GM21390 (cell line): Measurements from ENCODE around the gene CCRL2.
"Not testable (repeated sequence)": the region's sequence is repeated elsewhere in the genome, so short reads cannot be mapped to it uniquely, and the experiment has no call there.

Experiments
- ATAC-seq: cut with Tn5 transposase; IDR thresholded peaks from one replicate; pipeline ENCODE4 v1.9.1; 2021; ENCODE audit not compliant: unreplicated experiment

CCRL2 gene

DNA sequence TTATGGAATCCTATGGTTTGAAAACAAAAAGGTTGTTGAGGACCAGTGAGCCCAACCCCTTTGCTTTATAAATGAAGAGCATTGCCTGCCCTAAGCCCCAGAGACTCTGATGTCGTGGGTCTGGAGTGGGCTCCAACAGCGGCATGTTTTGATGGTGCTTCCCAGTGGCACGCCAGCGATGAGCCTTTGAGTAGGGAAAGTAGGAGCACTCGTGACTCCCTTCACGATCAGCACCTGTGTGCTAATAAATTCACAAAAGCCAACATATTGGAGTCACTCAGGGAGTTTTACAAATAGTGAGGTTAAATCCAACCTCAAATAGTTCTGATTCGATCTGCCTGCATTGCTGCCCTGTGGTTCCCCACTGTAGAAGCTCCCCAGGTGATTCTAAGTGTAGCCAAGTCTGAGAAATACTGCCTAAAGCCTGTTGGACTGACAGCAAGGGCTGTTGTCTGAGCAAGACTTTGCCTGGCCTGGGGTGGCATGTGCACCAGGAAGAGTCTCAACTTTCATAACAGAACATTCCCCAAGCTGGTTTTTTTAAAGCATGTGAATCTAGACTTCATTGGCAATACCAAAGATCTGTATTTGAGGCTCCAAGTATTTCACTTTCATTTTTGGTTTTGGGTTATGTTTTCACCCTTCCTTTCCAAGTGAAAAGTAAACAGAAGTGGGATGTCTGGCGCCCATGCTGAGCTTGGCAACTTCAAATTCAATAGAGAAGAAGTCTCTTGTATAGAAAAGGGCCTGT is 26.4 kb upstream of the CCRL2 start:
- ATAC-seq = no peak

DNA sequence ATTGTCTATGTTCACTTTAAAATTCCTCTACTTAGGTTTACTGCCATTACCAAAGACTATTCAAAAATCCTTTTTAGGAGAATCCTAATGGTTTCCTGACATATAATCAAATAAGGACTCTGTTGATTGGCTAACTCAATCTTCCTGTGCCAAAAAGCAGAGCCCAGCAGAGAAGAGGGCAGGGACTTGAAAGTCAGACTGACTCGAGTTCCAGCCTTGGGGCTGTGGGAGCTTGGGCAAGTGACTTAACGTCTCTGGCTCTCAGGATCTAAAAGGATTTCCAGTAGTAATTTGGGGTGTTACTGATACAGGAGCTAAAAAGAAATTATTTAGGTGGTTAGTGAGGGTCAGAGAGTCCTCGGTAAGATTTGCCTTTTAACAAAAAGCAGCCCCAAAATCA is 25.4 kb upstream of the CCRL2 start:
- no peak for ATAC-seq

DNA sequence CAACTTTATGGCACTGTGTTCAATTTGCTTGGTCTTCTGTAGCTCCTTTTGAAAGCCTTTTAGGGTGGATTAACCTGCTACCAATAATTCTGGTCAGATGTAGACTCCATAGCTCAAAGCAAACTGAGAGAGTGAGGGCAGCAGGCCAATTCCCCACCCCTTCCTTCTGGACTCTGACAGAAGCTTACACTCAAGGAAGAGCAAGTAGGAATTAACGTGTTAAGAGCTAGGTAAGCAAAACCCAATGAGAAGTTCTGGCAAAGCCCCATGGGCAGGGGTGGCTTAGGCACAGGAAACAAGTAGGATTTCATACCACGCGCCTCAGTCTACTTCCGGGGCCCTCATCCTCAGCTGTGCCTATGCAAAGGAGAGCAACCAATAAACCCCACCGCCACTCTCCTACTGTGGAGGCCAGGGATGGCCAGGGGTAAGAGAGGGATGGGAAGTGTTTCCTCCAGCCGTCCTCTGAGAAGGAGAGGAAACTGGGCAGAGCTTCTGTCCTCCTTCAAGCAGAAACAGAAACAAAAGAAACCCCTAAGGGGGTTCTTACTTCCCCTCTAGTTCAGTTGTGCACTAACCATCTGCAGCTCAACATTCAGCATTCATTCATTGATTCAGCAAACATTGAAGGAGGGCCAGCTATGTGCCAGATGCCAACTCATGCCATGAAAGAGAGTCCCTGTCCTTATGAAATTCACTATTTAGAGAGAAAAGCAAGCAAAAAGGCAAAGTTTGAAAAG is 23.7 kb upstream of the CCRL2 start:
- no peak for ATAC-seq

DNA sequence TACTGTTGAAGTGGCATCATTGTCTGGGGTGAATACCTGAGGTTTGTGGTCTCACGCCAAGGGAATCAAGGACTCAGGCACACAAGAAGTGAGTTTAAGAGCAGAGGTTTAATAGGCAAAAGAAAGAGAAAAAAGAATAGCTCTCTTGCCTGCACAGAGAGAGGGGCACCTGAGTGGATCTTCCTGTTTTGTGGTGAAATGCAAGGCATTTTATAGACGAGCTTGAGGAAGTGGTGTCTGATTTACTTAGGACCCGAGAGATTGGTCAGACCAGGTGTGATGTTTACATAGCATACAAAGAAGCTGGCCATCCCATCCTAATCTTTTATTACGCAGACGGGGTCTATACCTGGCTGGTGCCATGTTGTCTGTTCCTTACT is 23.1 kb upstream of the CCRL2 start:
- ATAC-seq = no peak

GRCh38 chr3:46386205-46386604 is 20.9 kb upstream of the CCRL2 start:
- no peak for ATAC-seq

GRCh38 chr3:46388847-46389246 is 18.2 kb upstream of the CCRL2 start:
- not testable (repeated sequence) for ATAC-seq

GRCh38 chr3:46389306-46389705 is 17.8 kb upstream of the CCRL2 start:
- ATAC-seq = no peak

GRCh38 chr3:46391526-46391925 is 15.5 kb upstream of the CCRL2 start:
- not testable (repeated sequence) for ATAC-seq

- ATAC-seq = no peak
Measured at GRCh38 chr3:46393011-46393410, 14.0 kb upstream of the CCRL2 start.

DNA sequence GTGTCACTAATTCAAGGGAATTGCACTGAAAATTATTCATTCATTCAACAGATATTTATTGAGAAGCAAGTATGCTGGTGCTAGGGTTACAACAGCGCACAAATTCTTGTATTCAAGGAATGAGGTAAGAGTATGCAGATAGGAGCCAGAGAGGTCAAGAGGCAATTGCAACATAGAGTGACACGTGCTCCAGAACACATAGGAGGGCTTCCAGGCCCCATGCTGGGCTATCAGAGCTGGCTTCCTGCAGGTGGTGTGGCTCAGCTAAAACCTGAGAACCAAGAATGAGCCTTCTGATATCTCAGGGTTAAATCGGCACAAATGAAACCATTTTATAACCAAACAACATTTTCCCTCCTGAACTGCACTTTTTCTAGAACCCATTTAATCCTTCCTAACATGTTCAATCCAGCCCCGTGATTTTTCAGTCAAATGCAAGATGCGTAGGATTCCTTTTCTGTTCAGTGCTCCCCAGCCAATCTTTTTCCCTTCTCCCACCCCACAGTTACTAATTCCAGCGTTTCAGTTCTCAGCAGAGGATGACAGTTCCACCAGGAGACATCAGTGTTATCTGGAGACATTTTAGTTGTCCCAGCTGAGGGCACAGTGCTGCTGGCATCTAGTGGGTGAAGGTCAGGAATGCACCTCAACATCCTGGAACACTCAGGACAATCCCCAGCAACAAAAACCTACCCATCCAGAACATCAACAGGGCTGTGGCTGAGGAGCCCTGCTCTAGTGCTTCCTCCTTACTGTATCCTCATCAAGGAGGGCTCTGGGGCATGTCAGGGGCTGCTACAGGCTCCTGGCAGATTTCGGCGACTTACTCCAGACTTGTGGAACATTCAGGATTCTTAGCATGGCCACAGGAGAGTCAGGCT is 13.3 kb upstream of the CCRL2 start:
- ATAC-seq = no peak

DNA sequence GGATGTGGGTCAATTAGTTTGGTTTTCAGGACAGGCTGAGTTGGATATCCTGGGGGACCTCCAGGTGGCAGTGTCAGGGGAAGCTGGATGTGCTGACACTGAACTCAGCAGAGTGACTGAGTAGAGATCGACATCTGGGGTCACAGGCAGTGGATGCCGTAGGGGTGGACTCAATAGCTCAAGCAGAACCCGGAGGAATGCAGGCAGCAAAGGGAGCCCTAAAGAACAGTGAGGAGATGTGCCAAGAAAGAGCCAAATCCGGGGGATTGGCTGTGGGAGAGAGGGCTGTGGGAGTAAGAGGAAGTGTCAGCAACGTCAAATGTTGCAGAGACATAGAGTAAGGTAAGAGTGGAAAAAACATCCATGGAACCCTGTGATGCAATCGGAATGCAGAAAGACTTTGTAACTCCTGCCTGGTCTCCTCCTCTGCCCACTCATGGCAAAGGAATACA is 11.8 kb upstream of the CCRL2 start:
- ATAC-seq = no peak

GRCh38 chr3:46395766-46396530 is 11.1 kb upstream of the CCRL2 start:
- no peak for ATAC-seq

DNA sequence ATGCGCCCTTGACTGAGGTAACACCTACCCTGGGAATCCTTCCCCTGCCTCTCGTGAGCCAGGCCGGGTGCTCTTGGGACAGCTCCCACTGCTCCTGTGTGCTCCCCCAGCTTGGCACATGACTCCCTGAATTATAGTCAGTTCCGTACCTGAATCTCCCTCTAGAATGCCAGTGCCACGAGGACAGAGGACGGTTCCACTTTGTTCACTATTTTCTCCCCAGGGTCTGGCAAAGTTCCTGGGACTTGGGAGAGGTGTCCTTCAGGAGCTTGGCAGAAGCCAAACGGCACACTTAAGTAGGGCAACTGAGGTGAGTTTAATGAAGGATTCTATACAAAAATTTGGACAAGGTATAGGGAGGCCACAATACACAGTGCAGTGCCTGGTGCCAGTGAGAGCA is 9.9 kb upstream of the CCRL2 start:
- ATAC-seq = no peak

DNA sequence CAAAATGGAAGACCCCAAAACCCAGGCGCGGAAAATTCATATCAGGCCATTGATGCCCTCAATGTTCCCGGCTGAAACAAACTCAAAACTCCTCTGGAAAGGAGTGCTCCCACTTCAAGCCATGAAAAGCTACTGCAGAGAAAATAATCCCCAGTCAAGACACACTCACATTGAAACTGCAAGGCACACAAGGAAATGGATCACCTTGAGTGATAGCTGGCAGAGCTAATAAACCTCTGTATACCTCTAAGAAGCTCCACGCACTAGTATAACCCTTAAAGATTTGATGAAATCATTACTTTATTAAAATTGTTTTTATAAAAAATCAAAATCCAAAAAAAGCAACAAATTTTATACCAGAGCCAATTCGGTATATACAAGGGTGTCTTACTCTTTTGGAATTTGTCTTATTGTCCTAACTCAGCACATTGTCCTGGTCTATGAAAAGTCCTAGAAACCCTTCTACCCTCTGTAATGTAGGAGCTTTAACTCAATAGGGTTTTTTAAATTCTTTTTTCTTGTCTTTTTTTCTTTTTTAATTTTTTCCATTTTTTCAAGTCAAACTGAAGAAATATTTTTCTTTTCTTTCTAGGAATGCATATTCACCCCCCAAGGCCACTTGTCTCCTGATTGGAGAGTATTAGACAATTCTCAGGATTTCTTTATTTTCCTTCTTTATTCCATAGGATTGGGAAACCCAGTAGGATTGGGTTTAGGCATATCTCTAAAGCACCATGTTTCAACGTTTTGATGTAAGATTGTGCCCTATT is 8.7 kb upstream of the CCRL2 start:
- ATAC-seq = no peak

- no peak for ATAC-seq
Measured at GRCh38 chr3:46399098-46399497, 8.0 kb upstream of the CCRL2 start.

DNA sequence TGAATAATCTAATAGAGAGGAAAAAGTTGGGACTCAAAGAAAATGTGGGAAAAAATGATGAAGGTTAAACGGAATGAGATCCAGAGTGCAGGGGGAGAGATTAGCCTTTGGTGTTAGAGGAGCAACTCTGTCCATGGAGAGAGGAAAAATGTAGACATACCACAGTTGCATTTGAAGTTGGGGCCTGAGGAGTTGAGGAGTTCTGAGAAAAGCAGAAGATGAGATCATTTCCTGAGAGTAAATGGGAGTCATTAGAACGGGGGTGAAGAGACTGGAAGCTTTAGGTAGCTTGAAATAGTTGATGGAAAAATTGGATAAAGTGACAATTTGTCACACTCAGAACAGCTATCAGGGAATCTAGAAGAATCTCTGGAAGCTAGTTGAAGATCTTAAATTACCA is 7.5 kb upstream of the CCRL2 start:
- no peak for ATAC-seq

DNA sequence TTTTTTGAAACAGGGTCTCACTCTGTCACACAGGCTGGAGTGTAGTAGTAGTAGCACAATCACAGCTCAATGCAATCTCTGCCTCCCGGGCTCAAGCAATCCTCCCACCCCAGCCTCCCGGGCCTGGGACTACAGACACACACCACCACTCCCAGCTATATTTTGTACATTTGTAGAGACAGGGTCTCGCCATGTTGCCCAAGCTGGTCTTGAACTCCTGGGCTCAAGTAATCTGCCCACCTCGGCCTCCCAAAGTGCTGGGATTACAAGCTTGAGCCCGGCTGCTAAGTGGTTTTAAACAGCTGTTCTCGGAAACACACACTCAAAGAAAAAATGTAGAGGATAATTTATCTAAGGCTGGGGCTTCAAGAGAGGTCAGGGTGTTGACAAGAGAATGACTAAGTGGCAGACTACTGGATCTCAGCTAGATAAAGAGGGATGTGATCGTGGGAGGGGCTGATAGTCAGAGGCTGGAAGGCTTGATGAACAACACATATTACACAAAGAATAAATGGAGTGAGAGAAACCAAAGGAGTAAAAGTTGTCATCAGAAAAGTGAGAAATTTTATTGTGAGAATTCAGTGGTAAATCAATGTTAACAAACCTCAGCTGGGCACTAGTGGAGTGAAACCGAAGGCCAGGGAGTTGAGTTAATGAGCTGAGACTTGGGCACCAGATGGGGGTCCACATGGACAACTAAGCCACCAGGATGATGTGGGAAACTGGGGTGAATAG is 6.9 kb upstream of the CCRL2 start:
- ATAC-seq = no peak

DNA sequence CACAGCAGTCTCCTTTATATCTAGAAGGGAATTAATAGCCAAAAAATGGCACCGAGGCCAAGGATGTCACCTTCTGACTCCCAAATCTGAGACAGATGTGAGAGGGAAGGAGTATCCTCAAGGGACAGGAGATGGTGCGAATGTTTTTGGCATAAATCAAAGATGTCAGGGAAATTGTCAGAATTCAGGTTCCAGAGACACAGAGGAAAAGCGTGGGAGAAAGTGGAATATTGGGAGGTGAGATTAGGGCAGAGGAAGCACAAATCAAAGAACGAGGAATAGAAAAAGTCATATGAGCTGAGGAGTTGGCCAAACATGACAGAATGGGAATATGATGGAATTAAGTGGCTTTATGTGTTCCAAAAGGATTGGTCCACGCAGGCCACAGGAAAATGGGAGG is 6.2 kb upstream of the CCRL2 start:
- no peak for ATAC-seq

- ATAC-seq = no peak
Measured at GRCh38 chr3:46401579-46401978, 5.5 kb upstream of the CCRL2 start.
